Loucy (cell line): ENCODE results near the gene CDH22.

Experiments used
- H2AFZ ChIP-seq: fragments of 200-600 bp; sonication (generic); 2 replicates; pipeline ENCODE4 v1.6.0; 2016; ENCODE audit warnings: antibody characterized with exemption, mild to moderate bottlenecking, low read length, moderate library complexity
- H3F3A ChIP-seq: fragments of 200-600 bp; 2 replicates; pipeline ENCODE4 v1.6.0; 2016; ENCODE audit warnings: antibody characterized with exemption, low read depth, mild to moderate bottlenecking
- H3K27me3 ChIP-seq: fragments of 200-600 bp; sonication (generic); 2 replicates; pipeline ENCODE4 v1.6.1; 2014; ENCODE audit warnings: low read length, mild to moderate bottlenecking; ENCODE audit not compliant: insufficient read depth, poor library complexity, severe bottlenecking
- H3K36me3 ChIP-seq: fragments of 200-600 bp; sonication (generic); 2 replicates; pipeline ENCODE4 v1.6.1; 2016; ENCODE audit warnings: low read length; ENCODE audit not compliant: insufficient read depth
- H3K4me1 ChIP-seq: fragments of 200-600 bp; sonication (generic); 2 replicates; pipeline ENCODE4 v1.5.1; 2014; ENCODE audit warnings: low read length, mild to moderate bottlenecking; ENCODE audit not compliant: insufficient read depth, poor library complexity, severe bottlenecking
- H3K4me2 ChIP-seq: fragments of 200-600 bp; sonication (generic); 2 replicates; pipeline ENCODE4 v1.6.0; 2014; ENCODE audit warnings: antibody characterized with exemption, low read length, low read depth, mild to moderate bottlenecking; ENCODE audit not compliant: poor library complexity, severe bottlenecking
- H3K4me3 ChIP-seq: fragments of 200-600 bp; sonication (generic); 2 replicates; pipeline ENCODE4 v1.5.1; 2014; ENCODE audit warnings: low read length, mild to moderate bottlenecking, mixed read lengths; ENCODE audit not compliant: poor library complexity, severe bottlenecking
- H3K79me2 ChIP-seq: fragments of 200-600 bp; sonication (generic); 2 replicates; pipeline ENCODE4 v1.6.1; 2014; ENCODE audit warnings: low read length; ENCODE audit not compliant: insufficient read depth
- H3K9ac ChIP-seq: fragments of 200-600 bp; sonication (generic); 2 replicates; pipeline ENCODE4 v1.6.0; 2014; ENCODE audit warnings: mild to moderate bottlenecking, low read depth, low read length, moderate library complexity; ENCODE audit not compliant: poor library complexity, severe bottlenecking
- H3K9me2 ChIP-seq: fragments of 200-600 bp; sonication (generic); replicated peaks from 2 replicates; pipeline ENCODE4 v1.6.1; 2016; ENCODE audit warnings: low read depth, low read length, mixed read lengths
- H3K9me3 ChIP-seq: fragments of 200-600 bp; sonication (generic); 2 replicates; pipeline ENCODE4 v1.6.1; 2014; ENCODE audit warnings: mild to moderate bottlenecking, antibody characterized with exemption, low read length, low read depth; ENCODE audit not compliant: insufficient read depth
- H4K20me1 ChIP-seq: fragments of 200-600 bp; sonication (generic); 2 replicates; pipeline ENCODE4 v1.6.0; 2014; ENCODE audit warnings: antibody characterized with exemption, low read length, mild to moderate bottlenecking; ENCODE audit not compliant: insufficient read depth, poor library complexity, severe bottlenecking
- CTCF ChIP-seq: fragments of 200-600 bp; sonication (generic); conservative IDR thresholded peaks from 2 replicates; pipeline ENCODE4 v1.5.1; 2014; ENCODE audit warnings: mild to moderate bottlenecking, antibody characterized with exemption, low read length
- EZH2phosphoT487 ChIP-seq: fragments of 200-600 bp; IDR thresholded peaks from 2 replicates; pipeline ENCODE4 v1.6.1; 2018; ENCODE audit warnings: antibody characterized with exemption, mild to moderate bottlenecking, moderate library complexity, borderline replicate concordance

The CDH22 gene

GRCh38 chr20:46350986-46351267, 42.6 kb upstream of the CDH22 start:
- Histone ChIP-seq H3K36me3 (no peaks in the 10 kb centered on the region), H3F3A (no peaks in the 10 kb centered on the region), H2AFZ (no peak overlapping the region), H3K4me2 (peak overlapping the region; percentile 52), H3K9ac (peak overlapping the region; percentile 44), H3K4me1 (peaks cover 19% of the 10 kb centered on the region), H3K4me3 (no peak overlapping the region), H3K27me3 (no peaks in the 10 kb centered on the region), H3K79me2 (no peaks in the 10 kb centered on the region), H3K9me3 (no peaks in the 10 kb centered on the region), H3K9me2 (no peaks in the 10 kb centered on the region), H4K20me1 (no peaks in the 10 kb centered on the region)
- TF ChIP-seq EZH2phosphoT487 (no peak), CTCF (no peak)

GRCh38 chr20:46350201-46350985, 42.1 kb upstream of the CDH22 start:
- Histone ChIP-seq H3K27me3 (no peaks in the 10 kb centered on the region), H3K36me3 (no peaks in the 10 kb centered on the region), H4K20me1 (no peaks in the 10 kb centered on the region), H3K4me3 (no peak overlapping the region), H3K9ac (peak overlapping the region; percentile 44), H3K9me3 (no peaks in the 10 kb centered on the region), H3K4me2 (peak overlapping the region; percentile 52), H3K4me1 (peaks cover 19% of the 10 kb centered on the region), H3K79me2 (no peaks in the 10 kb centered on the region), H2AFZ (no peak overlapping the region), H3F3A (no peaks in the 10 kb centered on the region), H3K9me2 (no peaks in the 10 kb centered on the region)
- TF ChIP-seq EZH2phosphoT487 (no peak), CTCF (no peak)

DNA sequence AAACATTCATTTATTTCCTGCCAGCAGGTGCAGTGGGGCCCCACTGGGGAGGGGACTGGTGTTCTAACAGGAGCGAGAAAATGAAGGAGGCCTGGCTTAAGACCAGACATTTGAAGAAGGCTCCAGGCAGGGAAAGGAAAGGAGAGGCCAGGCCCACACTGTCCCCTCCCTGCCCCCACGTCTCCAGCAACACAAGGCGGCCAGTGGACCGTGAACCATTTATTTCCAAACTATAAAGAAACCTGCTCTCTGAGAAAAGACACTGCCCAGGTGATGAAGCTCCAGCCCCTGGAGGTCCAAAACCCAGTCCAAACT, 41.4 kb upstream of the CDH22 start:
- Histone ChIP-seq H3K9ac (no peak overlapping the region), H3K4me2 (peak overlapping the region; percentile 52), H3K9me3 (no peaks in the 10 kb centered on the region), H3K4me1 (peaks cover 19% of the 10 kb centered on the region), H3K4me3 (no peak overlapping the region), H3K36me3 (no peaks in the 10 kb centered on the region), H2AFZ (no peak overlapping the region), H3K79me2 (no peaks in the 10 kb centered on the region), H3K9me2 (no peaks in the 10 kb centered on the region), H3F3A (no peaks in the 10 kb centered on the region), H4K20me1 (no peaks in the 10 kb centered on the region), H3K27me3 (no peaks in the 10 kb centered on the region)
- TF ChIP-seq EZH2phosphoT487 = no peak
- no peak for TF ChIP-seq CTCF
